Parathyroid adenoma (tissue), 2 donors: ENCODE results near the gene SULT6B1.

Experiments
- H2AFZ ChIP-seq: fragments of 300-600 bp; sonication (generic); one replicate; pipeline ENCODE4 v1.7.0; 2017; ENCODE audit warnings: antibody characterized with exemption, mild to moderate bottlenecking
- H3K27ac ChIP-seq: fragments of 300-600 bp; sonication (generic); one replicate; pipeline ENCODE4 v1.7.0; 2017
- H3K27me3 ChIP-seq: fragments of 300-600 bp; sonication (generic); one replicate; pipeline ENCODE4 v1.7.0; 2017; ENCODE audit warnings: low read length; ENCODE audit not compliant: control insufficient read depth, insufficient read depth
- H3K36me3 ChIP-seq: fragments of 300-600 bp; sonication (generic); one replicate; pipeline ENCODE4 v1.7.0; 2017; ENCODE audit warnings: low read length; ENCODE audit not compliant: control insufficient read depth, insufficient read depth
- H3K4me1 ChIP-seq: fragments of 300-600 bp; sonication (generic); one replicate; pipeline ENCODE4 v1.7.0; 2017; ENCODE audit warnings: control low read depth
- H3K4me2 ChIP-seq: fragments of 300-600 bp; sonication (generic); one replicate; pipeline ENCODE4 v1.7.0; 2017; ENCODE audit warnings: low read length
- H3K4me3 ChIP-seq: fragments of 300-600 bp; sonication (generic); one replicate; pipeline ENCODE4 v1.7.0; 2017; ENCODE audit warnings: low read depth, low read length
- H3K79me2 ChIP-seq: fragments of 300-600 bp; sonication (generic); one replicate; pipeline ENCODE4 v1.7.0; 2017; ENCODE audit warnings: control low read depth
- H3K9ac ChIP-seq: fragments of 300-600 bp; sonication (generic); one replicate; pipeline ENCODE4 v1.7.0; 2017; ENCODE audit warnings: mild to moderate bottlenecking
- H3K9me3 ChIP-seq: fragments of 300-600 bp; sonication (generic); one replicate; pipeline ENCODE4 v1.7.0; 2017; ENCODE audit warnings: low read length; ENCODE audit not compliant: control insufficient read depth
- TF ChIP-seq, protein P1 (sequence below): fragments of 300-600 bp; sonication (generic); IDR thresholded peaks from one replicate; pipeline ENCODE4 v1.7.0; 2017; ENCODE audit warnings: antibody characterized with exemption, mild to moderate bottlenecking
- donor health status: primary hyperparathyroidism.

Gene SULT6B1

DNA sequence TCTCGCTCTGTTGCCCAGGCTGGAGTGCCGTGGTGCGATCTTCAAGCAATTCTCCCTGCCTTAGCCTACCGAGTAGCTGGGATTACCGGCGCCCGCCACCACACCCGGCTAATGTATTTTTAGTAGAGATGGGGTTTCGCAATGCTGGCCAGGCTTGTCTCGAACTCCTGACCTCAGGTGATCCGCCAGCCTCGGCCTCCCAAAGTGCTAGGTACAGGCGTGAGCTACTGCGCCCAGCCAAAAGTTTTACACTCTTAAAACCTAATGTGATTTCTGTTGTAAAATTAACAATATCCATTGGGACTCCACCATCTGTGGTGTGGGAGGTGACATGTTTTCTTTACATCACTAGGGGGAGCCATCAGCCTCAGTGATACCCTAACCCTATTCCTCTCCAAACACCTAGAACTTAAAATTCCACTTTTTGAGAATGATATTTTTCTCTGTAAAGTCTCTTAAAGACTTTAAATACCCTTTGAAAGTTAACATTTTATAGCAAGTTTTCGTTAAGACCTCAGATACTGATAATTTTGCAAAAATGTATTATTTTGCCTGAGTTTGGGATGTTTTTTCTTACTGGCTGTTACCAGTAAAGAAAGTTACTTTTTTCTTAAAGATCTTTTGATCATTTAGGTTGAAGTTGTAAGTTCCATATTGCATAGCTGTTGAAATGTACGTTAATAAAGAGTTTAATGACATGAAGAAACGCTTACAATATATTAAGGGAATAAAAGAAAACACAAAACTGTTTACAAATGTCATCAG, 20.1 kb downstream of the SULT6B1 start:
- Histone ChIP-seq H3K9ac (no peak overlapping the region), H3K4me3 (no peak overlapping the region)

DNA sequence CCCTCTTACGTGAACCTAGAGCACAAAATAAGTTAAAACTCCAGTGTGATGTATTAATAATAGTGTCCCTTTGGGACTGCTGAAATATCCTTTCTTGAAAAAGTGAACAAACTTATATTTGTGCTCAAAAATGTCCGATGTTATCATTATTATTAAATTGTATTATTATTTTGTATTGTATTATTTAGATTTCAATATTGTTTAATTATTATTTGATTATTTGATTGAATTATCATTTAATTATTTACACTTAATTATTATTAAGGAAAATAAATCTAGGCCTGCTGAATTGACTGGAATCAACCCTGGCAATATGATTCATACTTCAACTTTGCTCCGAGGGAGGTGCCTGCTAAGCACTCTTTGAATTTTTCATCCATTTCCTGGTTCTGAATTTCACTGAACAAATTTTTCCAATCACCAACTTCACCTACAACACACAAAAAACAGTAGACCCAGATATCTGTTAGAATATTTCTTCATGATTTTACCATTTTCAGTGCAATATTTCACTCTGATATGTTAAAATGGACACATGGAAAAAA, 20.8 kb downstream of the SULT6B1 start:
- Histone ChIP-seq H3K27ac (no peak overlapping the region), H3K36me3 (no peaks in the 10 kb centered on the region), H3K9ac (no peak overlapping the region), H3K27me3 (no peaks in the 10 kb centered on the region), H3K9me3 (no peaks in the 10 kb centered on the region), H3K79me2 (no peaks in the 10 kb centered on the region), H3K4me3 (no peak overlapping the region), H3K4me2 (no peak overlapping the region), H2AFZ (peak overlapping the region; percentile 50), H3K4me1 (no peaks in the 10 kb centered on the region)
- TF ChIP-seq, protein P1, sequence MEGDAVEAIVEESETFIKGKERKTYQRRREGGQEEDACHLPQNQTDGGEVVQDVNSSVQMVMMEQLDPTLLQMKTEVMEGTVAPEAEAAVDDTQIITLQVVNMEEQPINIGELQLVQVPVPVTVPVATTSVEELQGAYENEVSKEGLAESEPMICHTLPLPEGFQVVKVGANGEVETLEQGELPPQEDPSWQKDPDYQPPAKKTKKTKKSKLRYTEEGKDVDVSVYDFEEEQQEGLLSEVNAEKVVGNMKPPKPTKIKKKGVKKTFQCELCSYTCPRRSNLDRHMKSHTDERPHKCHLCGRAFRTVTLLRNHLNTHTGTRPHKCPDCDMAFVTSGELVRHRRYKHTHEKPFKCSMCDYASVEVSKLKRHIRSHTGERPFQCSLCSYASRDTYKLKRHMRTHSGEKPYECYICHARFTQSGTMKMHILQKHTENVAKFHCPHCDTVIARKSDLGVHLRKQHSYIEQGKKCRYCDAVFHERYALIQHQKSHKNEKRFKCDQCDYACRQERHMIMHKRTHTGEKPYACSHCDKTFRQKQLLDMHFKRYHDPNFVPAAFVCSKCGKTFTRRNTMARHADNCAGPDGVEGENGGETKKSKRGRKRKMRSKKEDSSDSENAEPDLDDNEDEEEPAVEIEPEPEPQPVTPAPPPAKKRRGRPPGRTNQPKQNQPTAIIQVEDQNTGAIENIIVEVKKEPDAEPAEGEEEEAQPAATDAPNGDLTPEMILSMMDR: no peak

More for the DNA sequence above, 20.1 kb downstream of the SULT6B1 start:
- Histone ChIP-seq H3K27ac (no peak overlapping the region), H3K79me2 (no peaks in the 10 kb centered on the region), H3K36me3 (no peaks in the 10 kb centered on the region), H3K4me2 (no peak overlapping the region), H3K9me3 (no peaks in the 10 kb centered on the region), H3K4me1 (no peaks in the 10 kb centered on the region), H3K27me3 (no peaks in the 10 kb centered on the region), H2AFZ (peak overlapping the region; percentile 50)
- TF ChIP-seq, protein P1: peak; percentile 63

DNA sequence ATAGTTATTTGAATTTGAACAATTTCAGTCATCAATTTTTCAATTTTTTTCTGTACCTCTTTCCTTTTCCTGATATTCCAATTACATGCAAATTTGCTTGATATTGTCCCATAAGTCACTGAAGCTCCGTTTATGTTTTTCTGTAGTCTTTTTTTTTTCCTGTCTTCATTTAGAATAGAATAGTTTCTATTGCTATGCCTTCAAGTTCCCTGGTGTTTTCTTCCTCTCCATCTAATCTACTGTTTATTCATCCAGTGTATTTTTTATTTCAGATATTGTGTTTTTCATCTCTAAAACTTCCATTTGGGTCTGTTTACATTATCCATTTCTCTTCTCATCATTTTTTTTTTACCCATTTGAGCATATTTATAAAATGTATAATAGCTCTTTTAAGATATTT, 23.7 kb downstream of the SULT6B1 start:
- H3K27ac ChIP-seq: no peak overlapping the region
- no peak overlapping the region for H3K4me3 ChIP-seq
- no peaks in the 10 kb centered on the region for H3K9me3 ChIP-seq
- H2AFZ ChIP-seq: no peak overlapping the region
- no peaks in the 10 kb centered on the region for H3K79me2 ChIP-seq
- TF ChIP-seq, protein P1: no peak
- no peak overlapping the region for H3K9ac ChIP-seq
- no peak overlapping the region for H3K4me2 ChIP-seq
- H3K27me3 ChIP-seq: no peaks in the 10 kb centered on the region
- H3K36me3 ChIP-seq: no peaks in the 10 kb centered on the region
- no peaks in the 10 kb centered on the region for H3K4me1 ChIP-seq

DNA sequence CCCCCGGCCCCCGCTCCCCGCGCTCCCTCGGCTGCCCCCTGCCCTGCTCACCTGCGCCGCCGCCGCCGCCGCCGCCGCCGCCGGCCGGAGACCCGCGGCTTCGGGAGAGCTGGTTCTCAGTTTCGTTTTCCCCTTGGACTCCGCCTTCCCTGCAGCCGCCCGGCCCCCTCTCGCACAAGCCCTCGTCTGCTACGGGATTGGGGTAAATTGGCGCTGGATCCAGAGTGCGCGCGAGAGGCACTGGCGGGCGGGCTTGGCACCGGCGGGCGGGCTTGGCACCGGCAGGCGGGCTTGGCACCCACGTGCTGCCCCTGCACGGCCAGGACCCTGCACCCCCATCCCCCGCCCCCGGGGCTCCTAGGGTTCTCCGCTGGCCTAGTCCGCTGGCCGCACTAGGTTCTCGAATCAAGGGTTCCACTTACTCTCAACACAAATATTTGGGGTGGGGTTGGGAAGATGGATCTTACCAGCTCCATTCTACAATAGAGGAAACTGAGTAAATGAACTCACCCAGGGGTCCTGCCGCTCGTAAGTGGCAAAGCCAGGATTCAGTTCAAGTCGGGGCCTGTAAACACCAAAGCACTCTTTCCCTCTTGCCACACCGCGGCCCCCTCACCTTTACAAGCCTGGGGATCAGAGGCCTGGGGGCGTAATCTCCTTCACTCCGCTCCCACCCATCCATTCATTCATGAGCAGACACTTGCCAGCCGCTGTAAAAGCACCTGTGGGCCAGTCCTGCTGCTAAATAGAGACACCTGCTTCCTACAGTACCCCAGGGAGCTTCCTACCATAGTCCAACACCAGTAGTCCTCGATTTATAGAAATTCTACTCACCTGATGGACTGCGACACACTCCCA, 31.4 kb downstream of the SULT6B1 start, which contains the start of gene EIF2AK2:
Gene EIF2AK2 (minus strand): TSS at position 124 of the 858 bp plus-strand sequence. CDS start 9,174 bp downstream, outside the sequence.
- TF ChIP-seq, protein P1: no peak
- Histone ChIP-seq H3K79me2 (peaks cover 28% of the 10 kb centered on the region), H3K36me3 (no peaks in the 10 kb centered on the region), H3K4me1 (peaks cover 9% of the 10 kb centered on the region), H3K4me3 (peak within 1 kb of the TSS; percentile 62), H3K27me3 (no peaks in the 10 kb centered on the region), H2AFZ (peak within 1 kb of the TSS; percentile 90), H3K9ac (peak within 1 kb of the TSS; percentile 83), H3K27ac (peak within 1 kb of the TSS; percentile 72), H3K9me3 (no peaks in the 10 kb centered on the region), H3K4me2 (peak within 1 kb of the TSS; percentile 71)
